IMR-90 (cell line): Measurements from ENCODE around the gene ATP1A1. TPM values are rescaled to one million over a fixed set of nuclear protein-coding genes. Genes with fewer than 3 reads are reported as not detected.
A peak's percentile ranks its signal among the peaks of the same experiment; 100 is the strongest.

ENCODE experiments used
- ATAC-seq: fragments of 200-7000 bp; cut with Tn5 transposase; 2 replicates; pipeline ENCODE4 v1.9.1; 2020; ENCODE audit warnings: low read depth, mild to moderate bottlenecking, moderate library complexity
- BruUV-seq: library from RNA; stranded (reverse); fragments of 400-500 nt; replicated peaks from 2 replicates; lab custom pipeline; 2021; lab: Mats Ljungman, UMichigan
- CTCF ChIA-PET: fragments of 300-600 bp; formaldehyde crosslinking; extraction: SDS; loops from one replicate; lab custom pipeline; 2021; ENCODE audit warnings: antibody characterized with exemption; lab: Yijun Ruan, JAX
- POLR2A ChIA-PET: fragments of 300-600 bp; sonication (Branson Sonifier 250); formaldehyde crosslinking; loops from one replicate; lab custom pipeline; 2022; ENCODE audit warnings: antibody characterized with exemption; ENCODE audit not compliant: unreplicated experiment; lab: Charles Lee
- DNase-seq: peaks from one replicate; pipeline ENCODE4 v3.0.0; 2013
- H2AFZ ChIP-seq: replicated peaks from 2 replicates; pipeline ENCODE3; 2013; ENCODE audit warnings: low read length, mild to moderate bottlenecking; ENCODE audit not compliant: poor library complexity
- H2AK5ac ChIP-seq: 2 replicates; pipeline ENCODE4 v1.6.1; 2013; ENCODE audit warnings: low read depth, low read length, inconsistent platforms
- H2AK9ac ChIP-seq: replicated peaks from 2 replicates; pipeline ENCODE3; 2013; ENCODE audit warnings: mild to moderate bottlenecking, low read depth, low read length, moderate library complexity; ENCODE audit not compliant: poor library complexity
- H2BK120ac ChIP-seq: 2 replicates; pipeline ENCODE4 v1.6.1; 2013; ENCODE audit warnings: low read depth, low read length, inconsistent platforms
- H2BK15ac ChIP-seq: 3 replicates; pipeline ENCODE4 v1.6.1; 2013; ENCODE audit warnings: low read depth, low read length, inconsistent platforms
- H2BK20ac ChIP-seq: 2 replicates; pipeline ENCODE4 v1.6.1; 2013; ENCODE audit warnings: low read depth, mild to moderate bottlenecking, inconsistent platforms, low read length, moderate library complexity
- H2BK5ac ChIP-seq: 2 replicates; pipeline ENCODE4 v1.6.1; 2013; ENCODE audit warnings: mild to moderate bottlenecking, low read depth, low read length, inconsistent platforms; ENCODE audit not compliant: poor library complexity, severe bottlenecking
- H3K14ac ChIP-seq: replicated peaks from 2 replicates; pipeline ENCODE4 v1.6.1; 2013; ENCODE audit warnings: low read depth, low read length, inconsistent platforms
- H3K18ac ChIP-seq: 2 replicates; pipeline ENCODE4 v1.6.1; 2013; ENCODE audit warnings: low read depth, low read length, control low read depth
- H3K23ac ChIP-seq: 2 replicates; pipeline ENCODE4 v1.6.1; 2013; ENCODE audit warnings: low read depth, low read length, inconsistent platforms
- H3K27ac ChIP-seq: 2 replicates; pipeline ENCODE4 v1.5.1; 2013; ENCODE audit warnings: mild to moderate bottlenecking, control low read depth, low read length; ENCODE audit not compliant: insufficient read depth
- H3K27me3 ChIP-seq: 2 replicates; pipeline ENCODE4 v1.6.1; 2013; ENCODE audit warnings: low read length; ENCODE audit not compliant: control insufficient read depth, insufficient read depth
- H3K36me3 ChIP-seq: 2 replicates; pipeline ENCODE4 v1.6.1; 2013; ENCODE audit warnings: low read length, mixed read lengths; ENCODE audit not compliant: control insufficient read depth, insufficient read depth
- H3K4ac ChIP-seq: 2 replicates; pipeline ENCODE4 v1.6.1; 2013; ENCODE audit warnings: low read depth, low read length, inconsistent platforms
- H3K4me1 ChIP-seq: 2 replicates; pipeline ENCODE4 v1.6.1; 2013; ENCODE audit warnings: low read length, mixed read lengths; ENCODE audit not compliant: control insufficient read depth, insufficient read depth
- H3K4me2 ChIP-seq: 2 replicates; pipeline ENCODE4 v1.6.1; 2013; ENCODE audit warnings: low read depth, mild to moderate bottlenecking, control low read depth, low read length, moderate library complexity
- H3K4me3 ChIP-seq: 2 replicates; pipeline ENCODE4 v1.5.1; 2013; ENCODE audit warnings: low read depth, mild to moderate bottlenecking, control low read depth, low read length, moderate library complexity; ENCODE audit not compliant: insufficient read depth
- H3K56ac ChIP-seq: 2 replicates; pipeline ENCODE4 v1.6.1; 2013; ENCODE audit warnings: low read length, inconsistent platforms; ENCODE audit not compliant: insufficient read depth; ENCODE audit errors: extremely low read depth
- H3K79me1 ChIP-seq, 2 experiments: 2 replicates each; pipeline ENCODE4 v1.6.1; 2013; ENCODE audit warnings: low read length in 2 of 2, inconsistent platforms in 1 of 2, low read depth in 1 of 2
- H3K9ac ChIP-seq: 2 replicates; pipeline ENCODE4 v1.6.1; 2013; ENCODE audit warnings: low read depth, low read length, control low read depth
- H3K9me1 ChIP-seq: 2 replicates; pipeline ENCODE4 v1.6.1; 2013; ENCODE audit warnings: low read length, inconsistent platforms; ENCODE audit not compliant: insufficient read depth
- H3K9me3 ChIP-seq: 2 replicates; pipeline ENCODE4 v1.6.1; 2013; ENCODE audit warnings: low read length; ENCODE audit not compliant: control insufficient read depth, insufficient read depth
- H4K20me1 ChIP-seq: 2 replicates; pipeline ENCODE4 v1.6.1; 2013; ENCODE audit warnings: low read length, inconsistent platforms; ENCODE audit not compliant: insufficient read depth
- H4K5ac ChIP-seq: 2 replicates; pipeline ENCODE4 v1.6.1; 2013; ENCODE audit warnings: mild to moderate bottlenecking, low read depth, low read length, control low read depth
- H4K8ac ChIP-seq, 2 experiments: 2 replicates each; pipeline ENCODE4 v1.6.1; 2013; ENCODE audit warnings: low read depth in 2 of 2, low read length in 2 of 2, control low read depth in 1 of 2, inconsistent platforms in 1 of 2
- H4K91ac ChIP-seq: 2 replicates; pipeline ENCODE4 v1.6.1; 2013; ENCODE audit warnings: low read depth, low read length, inconsistent platforms; ENCODE audit not compliant: insufficient read depth
- MAFK ChIP-seq: IDR thresholded peaks from 2 replicates; pipeline ENCODE4 v1.6.1; 2012; ENCODE audit warnings: low read depth, low read length, improper control_type of control experiment
- NFE2L2 ChIP-seq: fragments of 150-350 bp; IDR thresholded peaks from 2 replicates; pipeline ENCODE4 v1.6.1; 2016; ENCODE audit warnings: low read depth, mild to moderate bottlenecking, low read length
- WGBS, 2 experiments: methylation state at CpG; one replicate each; pipeline versions ENCODE4 v1.1.5 to v1.1.7; 2013; ENCODE audit warnings: missing lambda C conversion rate in 2 of 2; ENCODE audit not compliant: insufficient read length in 1 of 2; ENCODE audit errors: extremely low coverage in 2 of 2; 5-methylcytosine and 5-hydroxymethylcytosine counted together
- dilution Hi-C: fragments of 300-500 bp; cut with HindIII; formaldehyde crosslinking; loops from one replicate; pipeline ENCODE4 v1.14.3; 2018; ENCODE audit warnings: low sequenced_read_pairs; ENCODE audit not compliant: unreplicated experiment
- in situ Hi-C: fragments of 300-500 bp; cut with MboI; formaldehyde crosslinking; loops from 3 replicates; pipeline ENCODE4 v1.14.3; 2019; ENCODE audit warnings: low sequenced_read_pairs, inconsistent platforms, mixed read lengths
- intact Hi-C: fragments of 100-400 bp; cut with micrococcal nuclease; formaldehyde crosslinking; loops from 2 replicates; pipeline ENCODE4 v1.10.0; 2022
- polyA plus RNA-seq, 3 experiments: library from polyadenylated mRNA; depleted of rRNA; stranded (reverse); fragments of >200 nt; gene quantifications; 2 replicates each; pipeline ENCODE4 v1.2.3, GENCODE V29; 2012; ENCODE audit warnings: low replicate concordance in 1 of 3
- total RNA-seq: library from RNA; depleted of rRNA; stranded (reverse); fragments of >200 nt; gene quantifications from 2 replicates; pipeline ENCODE4 v1.2.3, GENCODE V29; 2012

The ATP1A1 gene
- total and polyA plus RNA-seq, 2 of the 4 experiments (the other 2 are of a cell fraction): 116 to 125 TPM

DNA sequence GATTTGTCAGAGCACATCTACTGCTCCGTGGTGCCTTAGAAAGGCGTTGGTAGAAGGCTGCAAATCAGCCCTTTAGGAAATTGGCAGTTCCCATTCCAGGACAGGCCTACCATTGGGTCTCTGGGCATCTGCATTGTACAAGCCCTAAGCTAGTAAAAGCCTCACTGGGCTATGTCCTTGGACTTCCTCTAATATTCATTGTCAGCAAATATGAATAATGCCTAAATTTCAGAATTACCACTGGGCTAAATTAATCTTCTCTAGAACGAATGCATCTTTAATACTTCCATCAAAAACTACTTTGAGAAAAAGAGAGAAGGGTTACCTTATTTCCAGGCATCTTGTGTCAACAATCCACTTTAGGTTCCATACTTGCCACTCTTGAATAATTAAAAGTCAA is 41.5 kb upstream of the ATP1A1 start:
- Histone ChIP-seq H3K4ac (no peak overlapping the region), H3K27me3 (peaks cover 10% of the 10 kb centered on the region), H2BK5ac (no peak overlapping the region), H3K27ac (no peak overlapping the region), H4K8ac (no peak overlapping the region), H2BK120ac (no peak overlapping the region), H3K23ac (no peak overlapping the region), H2BK15ac (no peak overlapping the region), H3K79me1 (no peaks in the 10 kb centered on the region), H3K36me3 (no peaks in the 10 kb centered on the region), H3K18ac (no peak overlapping the region), H3K9ac (no peak overlapping the region), H4K5ac (no peak overlapping the region), H2AK5ac (no peak overlapping the region), H3K4me2 (no peak overlapping the region), H3K9me3 (no peaks in the 10 kb centered on the region), H2AK9ac (no peak overlapping the region), H2AFZ (no peak overlapping the region), H3K14ac (no peak overlapping the region), H3K56ac (no peak overlapping the region), H3K4me1 (no peaks in the 10 kb centered on the region), H4K91ac (no peak overlapping the region), H3K4me3 (no peak overlapping the region), H4K20me1 (no peaks in the 10 kb centered on the region), H2BK20ac (no peak overlapping the region), H3K9me1 (no peaks in the 10 kb centered on the region)
- in situ Hi-C loops (no loop called here), intact Hi-C loops (no loop called here), dilution Hi-C loops (no loop called here)
- ATAC-seq (no peak), DNase-seq (no peak)
- TF ChIP-seq NFE2L2 (no peak), MAFK (peak; percentile 56)
- ChIA-PET POLR2A (no interaction called here), CTCF (no interaction called here)
- WGBS, 2 experiments: 40% methylated on average over 2 of the region's 3 CpGs; no CpG with 5 or more reads in 1 of the 2 experiments
- BruUV-seq: no TSS peak
